Tibial nerve (tissue), 4 donors: Measurements from ENCODE around the gene AANAT. TPM values are rescaled to one million over a fixed set of nuclear protein-coding genes. Genes with fewer than 3 reads are reported as not detected.

Experiments used
- DNase-seq, 2 donors: peaks; one replicate each; pipeline ENCODE4 v3.0.0-alpha.2; 2019; ENCODE audit warnings: low spot score in 2 of 2
- H3K27ac ChIP-seq, 4 donors: fragments of 200-600 bp; sonication (generic) in 3 of 4; one replicate each; pipeline ENCODE4 v1.5.1; 2017 to 2019; ENCODE audit warnings: mild to moderate bottlenecking in 1 of 4
- H3K27me3 ChIP-seq, 2 donors: fragments of 200-600 bp; sonication (generic) in 1 of 2; one replicate each; pipeline versions ENCODE4 v1.5.1 to v1.6.0; 2017 to 2019
- H3K36me3 ChIP-seq, 3 donors: fragments of 200-600 bp; sonication (generic); one replicate each; pipeline ENCODE4 v1.5.1; 2018 to 2019
- H3K4me1 ChIP-seq, 4 donors: fragments of 200-600 bp; sonication (generic) in 3 of 4; one replicate each; pipeline ENCODE4 v1.5.1; 2017 to 2019
- H3K4me3 ChIP-seq, 4 donors: fragments of 200-600 bp; sonication (generic) in 3 of 4; one replicate each; pipeline ENCODE4 v1.5.1; 2017 to 2019; ENCODE audit warnings: mild to moderate bottlenecking in 1 of 4, moderate library complexity in 1 of 4
- H3K9me3 ChIP-seq, 4 donors: fragments of 200-600 bp; sonication (generic) in 3 of 4; one replicate each; pipeline ENCODE4 v1.5.1; 2017 to 2019
- CTCF ChIP-seq, 5 experiments: fragments of 200-600 bp in 3 of 5; fragments of 450-650 bp in 2 of 5; sonication (generic) in 3 of 5; IDR thresholded peaks; one replicate each; pipeline ENCODE4 v1.5.1; 2016 to 2019; ENCODE audit warnings: antibody characterized with exemption in 5 of 5, mild to moderate bottlenecking in 3 of 5, moderate library complexity in 2 of 5
- EP300 ChIP-seq, 2 donors: sonication (generic); formaldehyde crosslinking; IDR thresholded peaks; one replicate each; pipeline ENCODE4 v1.6.1; 2017; ENCODE audit warnings: antibody characterized with exemption in 2 of 2, mild to moderate bottlenecking in 1 of 2
- POLR2A ChIP-seq, 2 donors: fragments of 450-650 bp; IDR thresholded peaks; one replicate each; pipeline ENCODE4 v1.6.1; 2017; ENCODE audit warnings: antibody characterized with exemption in 2 of 2, mild to moderate bottlenecking in 2 of 2, moderate library complexity in 2 of 2
- WGBS, 2 donors: methylation state at CpG; one replicate each; pipeline ENCODE4 v1.1.5; 2018; 5-methylcytosine and 5-hydroxymethylcytosine counted together
- total RNA-seq, 4 donors: library from RNA; depleted of rRNA; stranded (reverse); fragments of >200 nt; gene quantifications; one replicate each; pipeline ENCODE4 v1.1.0, GENCODE V29; 2016

AANAT gene
- total RNA-seq, 4 donors from 2014 or later, result not detected

DNA sequence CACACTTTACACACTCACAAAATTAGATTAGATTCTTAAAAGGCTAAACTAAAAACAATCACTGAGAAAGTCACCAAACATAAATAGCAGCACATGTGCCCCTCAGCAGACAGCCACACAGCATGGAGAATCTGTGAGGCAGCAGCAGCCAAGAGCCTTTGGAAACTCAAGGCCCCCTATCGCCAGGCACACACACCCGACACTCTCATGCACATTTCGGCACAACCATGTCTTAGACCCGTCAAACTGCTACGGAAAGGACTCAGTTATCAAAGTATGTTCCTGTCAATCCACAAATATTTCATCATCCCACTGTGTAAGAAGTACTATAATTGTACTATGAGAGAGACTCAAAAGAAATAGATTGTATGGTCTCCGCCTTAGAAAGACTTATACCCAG, 35.4 kb upstream of the AANAT start:
- Histone ChIP-seq H3K27ac (peak overlapping the region in 1 of 4 donors; percentile 4), H3K36me3 (no peaks in the 10 kb centered on the region), H3K4me1 (peaks cover 0 to 28% (median 4%) of the 10 kb centered on the region in 4 donors), H3K9me3 (no peaks in the 10 kb centered on the region), H3K4me3 (no peak overlapping the region), H3K27me3 (no peaks in the 10 kb centered on the region)
- DNase-seq, result no peak
- 60 to 64% methylated on average over 6 of the region's 6 CpGs for WGBS, 2 donors
- TF ChIP-seq POLR2A (IDR thresholded peaks at IDR 0.05) (no peak), CTCF (IDR thresholded peaks at IDR 0.05) (no peak), EP300 (IDR thresholded peaks at IDR 0.05) (no peak)

DNA sequence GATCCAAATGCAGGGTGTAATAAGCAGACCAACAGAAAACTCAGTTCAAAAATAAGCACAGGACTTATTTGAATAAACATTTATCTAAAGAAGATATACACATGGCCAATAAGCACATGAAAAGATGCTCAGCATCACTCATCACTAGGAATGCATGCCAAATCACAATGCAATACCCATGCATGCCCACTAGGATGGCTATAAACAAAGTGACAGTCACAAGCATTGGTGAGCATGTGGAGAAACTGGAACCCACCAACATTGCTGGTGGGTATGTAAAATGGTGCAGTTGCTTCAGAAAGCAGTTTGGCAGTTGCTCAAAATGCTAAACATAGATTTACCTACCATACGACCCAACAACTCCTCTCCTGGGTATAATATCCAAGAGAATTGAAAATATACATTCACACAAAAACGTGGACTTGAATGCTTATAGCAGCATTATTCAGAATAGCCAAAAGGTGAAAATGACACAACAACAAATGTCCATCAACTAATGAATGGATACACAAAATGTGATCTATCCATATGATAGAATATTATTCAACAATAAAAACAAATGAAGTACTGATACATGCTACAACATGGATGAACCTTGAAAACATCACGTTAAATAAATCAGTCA, 34.6 kb upstream of the AANAT start:
- H3K4me1 ChIP-seq, result peaks cover 0 to 20% (median under 1%) of the 10 kb centered on the region in 4 donors
- H3K4me3 ChIP-seq, result no peak overlapping the region
- no peaks in the 10 kb centered on the region for H3K36me3 ChIP-seq
- WGBS, 2 donors, result 74 to 86% methylated on average over 3 of the region's 3 CpGs
- no peak overlapping the region for H3K27ac ChIP-seq
- no peaks in the 10 kb centered on the region for H3K27me3 ChIP-seq
- TF ChIP-seq EP300 (IDR thresholded peaks at IDR 0.05), result no peak
- TF ChIP-seq CTCF (IDR thresholded peaks at IDR 0.05), result peak in 2 of 5 experiments; percentile 19 to 21
- TF ChIP-seq POLR2A (IDR thresholded peaks at IDR 0.05), result no peak
- H3K9me3 ChIP-seq, result no peaks in the 10 kb centered on the region
- no peak for DNase-seq

DNA sequence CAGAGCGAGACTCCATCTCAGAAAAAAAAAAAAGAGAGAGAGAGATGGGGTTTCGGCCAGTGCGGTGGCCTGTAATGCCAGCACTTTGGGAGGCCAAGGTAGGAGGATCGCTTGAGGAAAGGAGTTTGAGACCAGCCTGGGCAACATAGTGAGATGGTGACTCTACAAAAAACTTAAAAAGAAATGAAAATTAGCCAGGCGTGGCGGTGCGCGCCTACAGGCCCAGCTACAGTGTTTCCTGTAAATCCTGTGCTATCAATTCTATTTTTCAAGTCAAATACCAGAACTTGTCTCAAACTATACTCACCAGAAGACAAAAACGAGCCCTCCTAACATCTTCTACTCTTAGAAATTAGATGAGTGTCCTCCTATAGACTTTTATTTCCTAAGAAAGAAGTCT, 33.7 kb upstream of the AANAT start:
- DNase-seq, result no peak
- H3K36me3 ChIP-seq, result no peaks in the 10 kb centered on the region
- no peaks in the 10 kb centered on the region for H3K27me3 ChIP-seq
- no peaks in the 10 kb centered on the region for H3K9me3 ChIP-seq
- no peak overlapping the region for H3K27ac ChIP-seq
- WGBS, 2 donors, result 93 to 95% methylated on average over 9 of the region's 9 CpGs
- TF ChIP-seq EP300 (IDR thresholded peaks at IDR 0.05) (no peak), POLR2A (IDR thresholded peaks at IDR 0.05) (no peak), CTCF (IDR thresholded peaks at IDR 0.05) (no peak)
- H3K4me3 ChIP-seq, result no peak overlapping the region
- peaks cover 0 to 17% (median 0%) of the 10 kb centered on the region in 4 donors for H3K4me1 ChIP-seq

GRCh38 chr17:76434870-76435269, 32.5 kb upstream of the AANAT start:
- no peak for DNase-seq
- Histone ChIP-seq H3K4me1 (peaks cover 0 to 17% (median 0%) of the 10 kb centered on the region in 4 donors), H3K9me3 (no peaks in the 10 kb centered on the region), H3K36me3 (no peaks in the 10 kb centered on the region), H3K27ac (no peak overlapping the region), H3K4me3 (no peak overlapping the region), H3K27me3 (no peaks in the 10 kb centered on the region)
- 88 to 90% methylated on average over 7 of the region's 7 CpGs for WGBS, 2 donors
- no peak for TF ChIP-seq EP300 (IDR thresholded peaks at IDR 0.05)
- TF ChIP-seq POLR2A (IDR thresholded peaks at IDR 0.05), result no peak
- no peak for TF ChIP-seq CTCF (IDR thresholded peaks at IDR 0.05)

GRCh38 chr17:76435751-76436150, 31.7 kb upstream of the AANAT start:
- H3K27me3 ChIP-seq, result no peaks in the 10 kb centered on the region
- peaks cover 0 to 17% (median 0%) of the 10 kb centered on the region in 4 donors for H3K4me1 ChIP-seq
- H3K27ac ChIP-seq, result no peak overlapping the region
- no peaks in the 10 kb centered on the region for H3K9me3 ChIP-seq
- no peak overlapping the region for H3K4me3 ChIP-seq
- no peak for DNase-seq
- WGBS, 2 donors, result 92 to 93% methylated on average over 10 to 11 of the region's 11 CpGs
- no peaks in the 10 kb centered on the region for H3K36me3 ChIP-seq
- no peak for TF ChIP-seq POLR2A (IDR thresholded peaks at IDR 0.05)
- TF ChIP-seq CTCF (IDR thresholded peaks at IDR 0.05), result no peak
- no peak for TF ChIP-seq EP300 (IDR thresholded peaks at IDR 0.05)
